SK-N-SH treated with all-trans-retinoic acid at 6 μM for 48 hours (cell line): ENCODE results near the gene SEBOX.

Experiments
- GLIS3 ChIP-seq: fragments of 250-450 bp; sonication (Bioruptor Pico); IDR thresholded peaks from 2 replicates; pipeline ENCODE4 v1.5.0; 2020; ENCODE audit warnings: mild to moderate bottlenecking, moderate library complexity
- OSR1 ChIP-seq: fragments of 250-450 bp; sonication (Bioruptor Pico); IDR thresholded peaks from 2 replicates; pipeline ENCODE4 v1.8.0; 2022; ENCODE audit warnings: moderate library complexity, mild to moderate bottlenecking, inconsistent platforms
- RARB ChIP-seq: fragments of 250-450 bp; sonication (Bioruptor Pico); IDR thresholded peaks from 2 replicates; pipeline ENCODE4 v1.8.0; 2021; ENCODE audit warnings: mild to moderate bottlenecking, moderate library complexity
- SNAI2 ChIP-seq: fragments of 250-450 bp; sonication (Bioruptor Pico); IDR thresholded peaks from 2 replicates; pipeline ENCODE4 v1.5.0; 2020; ENCODE audit warnings: mild to moderate bottlenecking, moderate library complexity
- TCF4 ChIP-seq: fragments of 250-450 bp; sonication (Bioruptor Pico); IDR thresholded peaks from 2 replicates; pipeline ENCODE4 v1.8.0; 2021; ENCODE audit warnings: mild to moderate bottlenecking, moderate library complexity, borderline replicate concordance
- ZC3H10 ChIP-seq: fragments of 250-450 bp; sonication (Bioruptor Pico); IDR thresholded peaks from 2 replicates; pipeline ENCODE4 v1.5.1; 2021; ENCODE audit warnings: mild to moderate bottlenecking, moderate library complexity
- ZFP3 ChIP-seq: fragments of 250-450 bp; sonication (Bioruptor Pico); IDR thresholded peaks from 2 replicates; pipeline ENCODE4 v1.5.0; 2020; ENCODE audit warnings: mild to moderate bottlenecking, moderate library complexity
- ZFP30 ChIP-seq: fragments of 450-650 bp; formaldehyde crosslinking; IDR thresholded peaks from 2 replicates; pipeline ENCODE4 v1.5.0; 2022; ENCODE audit warnings: mild to moderate bottlenecking, moderate library complexity
- ZNF70 ChIP-seq: fragments of 450-650 bp; formaldehyde crosslinking; IDR thresholded peaks from 2 replicates; pipeline ENCODE4 v1.5.0; 2020; ENCODE audit warnings: mild to moderate bottlenecking, moderate library complexity
- TF ChIP-seq, protein P1 (sequence below): fragments of 250-450 bp; sonication (Bioruptor Pico); IDR thresholded peaks from 2 replicates; pipeline ENCODE4 v1.8.0; 2020; ENCODE audit warnings: mild to moderate bottlenecking, moderate library complexity, borderline replicate concordance
- TF ChIP-seq, protein P2 (sequence below): fragments of 250-450 bp; sonication (Bioruptor Pico); IDR thresholded peaks from 2 replicates; pipeline ENCODE4 v1.8.0; 2021; ENCODE audit warnings: low read depth, mild to moderate bottlenecking, moderate library complexity, borderline replicate concordance
- TF ChIP-seq, protein P3 (sequence below): fragments of 250-450 bp; sonication (Bioruptor Pico); IDR thresholded peaks from 2 replicates; pipeline ENCODE4 v1.5.1; 2020; ENCODE audit warnings: low read depth, mild to moderate bottlenecking, moderate library complexity

DNA sequence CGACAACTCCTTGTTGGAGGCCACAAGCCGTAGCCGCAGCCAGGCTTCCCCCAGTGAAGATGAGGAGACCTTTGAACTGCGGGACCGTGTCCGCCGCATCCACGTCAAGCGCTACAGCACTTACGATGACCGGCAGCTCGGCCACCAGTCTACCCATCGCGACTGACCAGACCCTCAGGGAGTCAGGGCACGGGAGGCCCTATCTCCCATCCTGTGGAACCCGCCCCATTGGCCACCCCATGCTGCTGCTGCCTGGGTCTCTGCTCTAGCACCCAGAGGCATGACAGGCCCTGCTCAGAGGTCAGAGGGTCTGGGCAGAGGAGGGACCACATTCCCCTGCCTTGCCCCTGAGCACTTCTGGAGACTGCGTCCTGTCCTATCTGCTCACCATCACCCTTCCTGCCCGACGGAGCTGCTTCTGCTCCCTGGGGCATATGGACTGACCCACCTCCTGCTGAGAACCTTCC, 20.5 kb downstream of the SEBOX start:
- TF ChIP-seq RARB (no peak), ZNF70 (CRISPR knock-in tag) (no peak), ZFP30 (CRISPR knock-in tag) (no peak), OSR1 (CRISPR knock-in tag) (no peak), ZFP3 (CRISPR knock-in tag) (no peak), ZC3H10 (CRISPR knock-in tag) (no peak), SNAI2 (CRISPR knock-in tag) (no peak), GLIS3 (CRISPR knock-in tag) (no peak), TCF4 (CRISPR knock-in tag) (no peak)
- TF ChIP-seq, protein P1, sequence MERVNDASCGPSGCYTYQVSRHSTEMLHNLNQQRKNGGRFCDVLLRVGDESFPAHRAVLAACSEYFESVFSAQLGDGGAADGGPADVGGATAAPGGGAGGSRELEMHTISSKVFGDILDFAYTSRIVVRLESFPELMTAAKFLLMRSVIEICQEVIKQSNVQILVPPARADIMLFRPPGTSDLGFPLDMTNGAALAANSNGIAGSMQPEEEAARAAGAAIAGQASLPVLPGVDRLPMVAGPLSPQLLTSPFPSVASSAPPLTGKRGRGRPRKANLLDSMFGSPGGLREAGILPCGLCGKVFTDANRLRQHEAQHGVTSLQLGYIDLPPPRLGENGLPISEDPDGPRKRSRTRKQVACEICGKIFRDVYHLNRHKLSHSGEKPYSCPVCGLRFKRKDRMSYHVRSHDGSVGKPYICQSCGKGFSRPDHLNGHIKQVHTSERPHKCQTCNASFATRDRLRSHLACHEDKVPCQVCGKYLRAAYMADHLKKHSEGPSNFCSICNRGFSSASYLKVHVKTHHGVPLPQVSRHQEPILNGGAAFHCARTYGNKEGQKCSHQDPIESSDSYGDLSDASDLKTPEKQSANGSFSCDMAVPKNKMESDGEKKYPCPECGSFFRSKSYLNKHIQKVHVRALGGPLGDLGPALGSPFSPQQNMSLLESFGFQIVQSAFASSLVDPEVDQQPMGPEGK: no peak
- TF ChIP-seq, protein P2, sequence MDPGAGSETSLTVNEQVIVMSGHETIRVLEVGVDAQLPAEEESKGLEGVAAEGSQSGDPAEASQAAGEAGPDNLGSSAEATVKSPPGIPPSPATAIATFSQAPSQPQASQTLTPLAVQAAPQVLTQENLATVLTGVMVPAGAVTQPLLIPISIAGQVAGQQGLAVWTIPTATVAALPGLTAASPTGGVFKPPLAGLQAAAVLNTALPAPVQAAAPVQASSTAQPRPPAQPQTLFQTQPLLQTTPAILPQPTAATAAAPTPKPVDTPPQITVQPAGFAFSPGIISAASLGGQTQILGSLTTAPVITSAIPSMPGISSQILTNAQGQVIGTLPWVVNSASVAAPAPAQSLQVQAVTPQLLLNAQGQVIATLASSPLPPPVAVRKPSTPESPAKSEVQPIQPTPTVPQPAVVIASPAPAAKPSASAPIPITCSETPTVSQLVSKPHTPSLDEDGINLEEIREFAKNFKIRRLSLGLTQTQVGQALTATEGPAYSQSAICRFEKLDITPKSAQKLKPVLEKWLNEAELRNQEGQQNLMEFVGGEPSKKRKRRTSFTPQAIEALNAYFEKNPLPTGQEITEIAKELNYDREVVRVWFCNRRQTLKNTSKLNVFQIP (CRISPR knock-in tag): no peak
- TF ChIP-seq, protein P3, sequence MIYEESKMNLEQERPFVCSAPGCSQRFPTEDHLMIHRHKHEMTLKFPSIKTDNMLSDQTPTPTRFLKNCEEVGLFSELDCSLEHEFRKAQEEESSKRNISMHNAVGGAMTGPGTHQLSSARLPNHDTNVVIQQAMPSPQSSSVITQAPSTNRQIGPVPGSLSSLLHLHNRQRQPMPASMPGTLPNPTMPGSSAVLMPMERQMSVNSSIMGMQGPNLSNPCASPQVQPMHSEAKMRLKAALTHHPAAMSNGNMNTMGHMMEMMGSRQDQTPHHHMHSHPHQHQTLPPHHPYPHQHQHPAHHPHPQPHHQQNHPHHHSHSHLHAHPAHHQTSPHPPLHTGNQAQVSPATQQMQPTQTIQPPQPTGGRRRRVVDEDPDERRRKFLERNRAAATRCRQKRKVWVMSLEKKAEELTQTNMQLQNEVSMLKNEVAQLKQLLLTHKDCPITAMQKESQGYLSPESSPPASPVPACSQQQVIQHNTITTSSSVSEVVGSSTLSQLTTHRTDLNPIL (CRISPR knock-in tag): no peak
